Brain pericyte (primary cell): ENCODE results near the gene ARHGAP24.
"Not testable (repeated sequence)": the region's sequence is repeated elsewhere in the genome, so short reads cannot be mapped to it uniquely, and the experiment has no call there.

Experiments used
- DNase-seq: peaks from one replicate; pipeline ENCODE4 v3.0.0-alpha.2; 2012; ENCODE audit warnings: low read depth, low spot score

ARHGAP24 gene

DNA sequence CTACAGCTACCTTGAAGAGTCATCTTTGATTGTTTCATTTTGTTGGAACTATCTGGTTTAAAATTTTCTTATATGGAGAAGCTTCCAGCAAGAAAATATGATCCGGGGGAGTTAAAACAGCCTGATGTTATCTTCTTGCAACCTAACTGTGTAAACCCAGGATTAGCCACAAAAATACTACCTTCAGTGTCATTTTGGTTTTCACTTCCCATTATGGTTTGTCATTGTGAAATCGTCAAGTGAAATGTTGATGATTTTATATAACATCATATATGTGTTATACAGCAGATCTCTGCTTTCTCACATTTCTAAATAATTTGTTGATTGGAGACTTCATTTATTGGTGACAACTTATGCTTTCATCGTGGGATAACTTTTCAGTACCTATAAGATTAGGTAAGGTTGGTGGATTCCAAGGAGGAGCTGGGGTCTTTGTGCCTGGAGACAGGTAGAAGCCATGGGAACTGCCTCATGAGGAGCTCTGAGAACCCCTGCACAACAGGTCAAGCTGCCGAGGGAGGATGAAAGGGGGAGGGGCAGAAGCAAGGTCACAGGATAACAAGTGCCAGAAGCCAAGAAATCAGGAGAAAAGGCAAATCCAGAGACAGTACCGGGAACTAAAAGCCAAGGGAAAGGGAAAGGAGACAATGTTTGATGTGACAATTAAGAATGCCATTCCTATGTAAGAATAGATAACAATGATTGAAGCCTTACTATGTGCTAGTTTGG, 7.2 kb downstream of the ARHGAP24 start:
- no peak for DNase-seq

- no peak for DNase-seq
These were observed 11.6 kb downstream of the ARHGAP24 start for GRCh38 chr4:85486425-85487086.

GRCh38 chr4:85488416-85488815, 13.5 kb downstream of the ARHGAP24 start:
- no peak for DNase-seq

GRCh38 chr4:85489273-85489981, 14.5 kb downstream of the ARHGAP24 start:
- no peak for DNase-seq

DNA sequence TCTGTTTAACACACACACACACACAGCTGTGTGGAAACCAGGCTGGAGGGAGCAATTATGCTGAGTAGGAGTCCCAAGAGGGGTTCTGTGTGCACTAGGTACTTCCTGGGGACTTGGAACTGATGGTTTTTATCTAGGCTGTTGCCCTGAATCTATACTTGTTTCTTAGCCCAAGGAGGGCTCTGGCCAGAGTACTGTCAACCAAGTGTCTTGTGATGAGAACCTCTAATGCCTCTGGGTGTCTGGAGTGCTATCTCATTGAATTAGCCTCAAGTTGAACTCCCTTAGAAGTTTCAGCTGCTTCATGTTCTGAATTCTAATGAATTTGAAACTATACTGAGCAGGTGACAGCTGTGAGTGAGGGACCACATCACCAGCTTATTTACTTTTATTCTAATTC, 16.6 kb downstream of the ARHGAP24 start:
- no peak for DNase-seq

DNA sequence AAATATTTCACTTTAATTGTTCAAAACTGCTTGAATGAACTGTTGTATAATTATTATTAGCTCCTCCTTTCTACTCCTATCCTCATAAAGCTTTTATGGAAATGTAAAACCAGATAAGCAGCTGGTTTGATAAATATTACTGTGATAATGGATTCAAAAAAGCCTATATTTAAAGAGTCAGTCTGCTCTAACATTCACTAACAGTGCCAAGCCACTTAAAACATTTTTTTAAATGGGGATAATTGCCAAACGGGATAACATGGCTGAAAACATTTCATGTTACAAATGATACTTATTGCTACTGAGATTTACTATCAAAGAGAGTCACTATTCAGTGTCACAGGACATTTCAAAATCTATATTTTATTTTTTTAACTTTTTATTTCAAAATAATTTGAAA, 17.4 kb downstream of the ARHGAP24 start:
- DNase-seq, result no peak

- no peak for DNase-seq
These were observed 20.7 kb downstream of the ARHGAP24 start for GRCh38 chr4:85495621-85496020.

DNA sequence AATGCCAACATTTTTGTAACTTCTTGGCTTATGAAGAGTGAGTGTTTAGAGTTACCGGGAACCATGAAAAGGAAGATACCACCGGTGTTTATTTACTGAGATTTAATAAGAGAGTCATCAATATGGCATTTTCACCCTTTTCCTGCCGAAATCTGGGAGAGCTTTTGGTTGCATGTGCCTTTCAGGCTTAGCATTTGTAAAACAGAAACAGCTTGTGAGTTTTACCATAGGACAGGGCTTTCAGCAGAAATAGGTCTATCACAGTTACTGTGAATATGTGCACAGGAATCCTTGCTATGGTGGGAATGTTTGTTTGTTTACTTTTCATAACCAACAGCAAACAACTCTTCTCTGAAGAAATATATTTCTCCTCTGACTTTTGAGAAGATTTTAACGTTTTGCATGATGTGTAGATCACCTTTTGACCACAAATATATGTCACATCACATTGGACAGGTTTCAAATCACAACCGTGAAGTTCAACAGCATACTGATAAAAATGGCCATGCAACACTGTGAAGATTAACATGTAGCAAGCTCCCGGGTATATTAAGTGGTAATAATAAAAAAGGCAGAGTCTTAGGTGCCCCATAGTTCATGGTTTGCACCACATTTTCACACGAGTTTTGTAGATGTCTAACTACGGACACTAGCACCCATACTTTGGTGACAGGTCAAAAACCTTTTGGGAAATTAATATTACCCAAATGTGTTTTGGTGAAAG, 21.3 kb downstream of the ARHGAP24 start:
- no peak for DNase-seq

- DNase-seq, result no peak
These were observed 22.0 kb downstream of the ARHGAP24 start for GRCh38 chr4:85496933-85497332.

DNA sequence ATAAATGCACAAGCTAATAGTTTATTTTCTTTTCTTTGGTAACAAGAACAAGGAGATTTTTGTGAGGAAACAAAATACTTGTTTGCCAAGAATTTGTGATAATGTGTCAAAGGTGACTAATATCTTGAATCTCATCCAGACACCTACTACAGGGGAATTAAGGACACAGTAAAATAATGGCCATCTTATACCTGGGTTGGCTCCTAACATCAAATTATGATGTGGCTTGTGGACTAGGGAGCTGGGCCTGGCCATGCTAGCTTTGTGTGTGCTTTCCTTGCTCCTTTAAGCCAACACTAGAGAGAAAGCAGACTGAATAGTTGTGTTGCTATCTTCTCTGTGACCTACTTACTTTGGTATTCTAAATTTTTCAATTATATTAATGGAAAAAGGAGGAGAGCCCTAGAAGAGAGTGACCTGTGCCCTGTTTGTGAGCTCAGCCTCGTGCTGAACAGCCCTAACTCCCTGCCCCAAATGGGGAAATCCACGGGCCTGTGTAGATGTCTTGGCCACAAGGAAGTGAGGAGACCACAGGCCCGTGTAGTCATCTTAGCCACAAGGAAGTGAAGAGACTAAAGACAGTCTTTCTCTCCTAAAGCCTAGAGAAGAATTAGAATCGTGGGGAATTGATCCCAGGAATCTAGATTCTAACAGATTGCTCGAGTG, 23.3 kb downstream of the ARHGAP24 start:
- no peak for DNase-seq

DNA sequence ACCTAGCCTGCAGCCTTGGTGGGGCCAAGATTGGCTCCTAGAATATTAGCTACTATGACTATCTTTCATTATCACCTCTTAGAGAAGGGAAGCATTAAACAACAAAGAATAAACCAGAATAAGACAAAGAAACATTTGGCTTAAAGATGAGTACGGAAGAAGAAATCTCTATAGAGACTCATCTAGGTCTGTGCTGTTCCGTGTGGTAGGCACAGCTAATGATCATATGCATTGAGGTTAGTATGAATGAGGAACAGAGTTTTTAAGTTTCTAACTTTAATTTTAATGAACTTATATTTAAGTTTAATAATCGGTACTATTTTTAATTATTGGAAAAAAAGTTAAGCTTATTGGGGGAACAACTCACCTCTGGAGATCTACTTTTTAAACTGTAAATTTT, 24.6 kb downstream of the ARHGAP24 start:
- DNase-seq, result no peak

DNA sequence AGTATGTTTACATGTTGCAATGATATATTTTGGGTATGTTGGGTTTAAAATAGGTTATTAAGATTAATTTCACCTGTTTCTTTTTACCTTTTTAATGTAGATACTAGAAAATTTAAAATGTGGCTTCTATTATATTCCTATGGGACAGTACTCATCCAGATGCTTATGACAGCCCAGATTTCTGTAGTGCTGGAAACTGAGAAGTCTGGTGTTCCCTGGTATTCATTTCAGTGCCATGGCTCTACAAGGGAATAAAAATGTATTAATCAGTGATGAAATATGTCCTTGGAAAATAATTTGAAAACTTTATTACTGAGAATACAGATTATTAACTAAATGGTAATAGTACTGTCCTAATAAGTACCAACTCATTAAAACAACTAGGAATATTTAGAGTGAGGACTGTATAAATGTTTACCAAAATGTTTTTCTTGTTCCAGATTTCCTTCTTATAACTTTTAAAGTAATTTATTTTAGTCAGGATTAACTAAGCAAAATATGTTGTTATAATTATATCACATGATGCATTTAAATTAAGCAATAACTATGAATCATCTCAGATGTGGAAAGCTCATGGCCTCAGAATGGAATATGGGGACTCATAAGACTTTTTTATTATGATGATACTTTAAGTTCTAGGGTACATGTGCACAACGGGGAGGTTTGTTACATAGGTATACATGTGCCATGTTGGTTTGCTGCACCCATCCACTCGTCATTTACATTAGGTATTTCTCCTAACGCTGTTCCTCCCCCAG, 25.3 kb downstream of the ARHGAP24 start:
- DNase-seq, result no peak

- not testable (repeated sequence) for DNase-seq
These were observed 26.2 kb downstream of the ARHGAP24 start for GRCh38 chr4:85501145-85501544.

DNA sequence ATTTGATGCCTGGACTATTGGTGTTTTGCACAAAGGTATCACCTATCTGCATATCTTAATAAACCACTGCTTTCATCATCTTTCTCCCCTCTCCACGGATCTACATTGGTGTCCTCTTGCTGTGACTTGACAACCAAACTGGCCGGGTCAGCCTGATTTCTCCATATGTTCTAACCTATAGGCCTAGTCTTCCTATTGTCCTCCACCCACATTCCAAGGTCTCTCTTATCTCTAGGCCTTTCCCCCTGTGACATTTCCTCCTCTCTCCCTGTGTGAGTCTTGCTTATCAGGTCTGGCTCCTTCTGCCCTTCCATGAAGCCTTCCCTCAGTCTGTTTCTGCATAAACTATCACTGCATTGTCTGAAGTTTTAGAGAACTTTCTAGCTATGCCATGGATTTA, 33.7 kb downstream of the ARHGAP24 start:
- no peak for DNase-seq

DNA sequence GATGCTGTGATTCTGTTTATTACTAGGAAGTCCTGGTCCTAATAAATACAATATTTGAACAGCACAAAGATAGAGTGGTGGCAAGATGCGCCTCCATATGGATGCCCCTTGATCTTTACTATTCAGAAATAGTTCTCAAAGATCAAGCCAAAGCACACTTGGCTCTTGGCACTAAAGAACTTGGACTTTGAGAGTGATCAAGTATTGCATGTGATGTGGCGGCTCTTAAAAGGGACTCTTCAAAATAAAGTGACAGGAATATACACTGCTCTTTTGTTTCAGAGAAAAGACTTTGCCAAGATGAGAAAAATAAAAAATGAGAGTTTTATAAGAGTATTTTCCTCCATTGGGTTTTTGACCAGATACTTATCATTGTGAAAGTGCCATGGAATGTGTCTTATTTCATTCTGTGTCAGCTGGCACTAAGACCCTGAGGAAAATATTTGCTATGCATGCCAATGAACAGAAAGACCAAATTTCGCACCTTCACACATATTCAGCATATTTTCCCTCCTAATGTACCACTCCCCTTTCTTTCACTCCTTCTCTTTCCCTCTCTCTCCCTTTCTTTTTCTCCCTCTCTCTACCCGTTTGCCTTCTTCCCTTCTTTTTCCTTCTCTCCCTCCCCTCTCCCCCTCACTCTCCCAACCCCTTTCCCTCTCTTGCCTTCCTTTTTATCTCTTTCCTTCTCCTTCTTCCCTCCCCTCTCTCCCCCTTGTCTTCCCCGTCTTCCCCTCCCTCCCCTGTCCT, 35.1 kb downstream of the ARHGAP24 start:
- no peak for DNase-seq

- DNase-seq, result no peak
These were observed 35.7 kb downstream of the ARHGAP24 start for GRCh38 chr4:85510632-85510984.

- no peak for DNase-seq
These were observed 37.7 kb downstream of the ARHGAP24 start for GRCh38 chr4:85512446-85513205.

DNA sequence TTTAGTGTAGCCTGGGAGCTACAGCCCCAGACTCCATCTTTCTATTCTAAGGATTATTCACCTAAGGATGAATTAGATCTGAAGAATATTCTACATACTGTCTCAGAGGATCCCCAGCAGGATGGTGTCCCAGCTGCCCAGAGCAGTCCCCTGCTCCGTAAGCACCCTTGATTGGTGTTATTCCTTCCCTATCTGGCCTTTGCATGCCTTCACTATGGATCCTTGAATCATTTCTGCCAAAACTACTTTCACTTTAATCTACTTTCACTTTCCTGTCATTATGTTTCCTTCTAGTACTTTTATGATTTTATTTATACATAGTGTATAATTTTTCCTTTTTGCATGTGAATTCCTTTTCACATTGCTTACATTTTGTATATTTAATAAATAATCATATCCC, 39.2 kb downstream of the ARHGAP24 start:
- DNase-seq, result no peak

DNA sequence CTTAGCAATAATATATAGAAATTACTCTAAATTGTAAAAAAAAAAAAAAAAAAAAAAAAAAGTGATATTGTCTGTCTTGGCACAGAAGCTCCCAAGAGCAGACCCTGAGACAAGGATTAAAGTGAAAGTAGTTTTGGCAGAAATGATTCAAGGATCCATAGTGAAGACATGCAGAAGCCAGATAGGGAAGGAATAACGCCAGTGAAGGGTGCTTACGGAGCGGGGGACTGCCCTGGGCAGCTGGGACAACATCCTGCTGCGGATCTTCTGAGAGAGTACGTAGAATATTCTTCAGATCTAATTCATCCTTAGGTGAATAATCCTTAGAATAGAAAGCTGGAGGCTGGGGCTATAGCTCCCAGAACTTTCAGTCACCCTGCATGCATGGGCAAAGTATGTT, 39.8 kb downstream of the ARHGAP24 start:
- no peak for DNase-seq
